SK-N-SH (cell line): ENCODE results near the gene TXNDC11. TPM values are rescaled to one million over a fixed set of nuclear protein-coding genes. Genes with fewer than 3 reads are reported as not detected.

Experiments
- CTCF ChIA-PET: fragments of 300-600, 350-600 bp; formaldehyde crosslinking; extraction: SDS; loops from one replicate; lab custom pipeline; 2021; lab: Yijun Ruan, JAX
- POLR2A ChIA-PET: fragments of 350-600 bp; sonication (Branson Sonifier 250); formaldehyde crosslinking; extraction: SDS; loops from one replicate; lab custom pipeline; 2020; ENCODE audit warnings: antibody characterized with exemption, inconsistent platforms; lab: Yijun Ruan, JAX
- DNase-seq: peaks from one replicate; pipeline ENCODE4 v3.0.0; 2012
- H2AFZ ChIP-seq: fragments of 200-600 bp; sonication (generic); 2 replicates; pipeline ENCODE4 v1.8.1; 2016; ENCODE audit warnings: antibody characterized with exemption, mild to moderate bottlenecking, low read depth
- H3F3A ChIP-seq: fragments of 200-600 bp; sonication (generic); replicated peaks from 2 replicates; pipeline ENCODE3; 2016; ENCODE audit warnings: antibody characterized with exemption, mild to moderate bottlenecking; ENCODE audit not compliant: insufficient read depth
- H3K27ac ChIP-seq, 2 experiments: fragments of 200-500 bp in 1 of 2; fragments of 200-600 bp in 1 of 2; sonication (Bioruptor generic) in 1 of 2; sonication (generic), shearing (Covaris generic) in 1 of 2; 2 replicates each; pipeline versions ENCODE4 v1.5.1 to v1.6.1; 2014 to 2016; ENCODE audit warnings: low read depth in 2 of 2, inconsistent platforms in 1 of 2, low read length in 1 of 2, mild to moderate bottlenecking in 1 of 2, mixed read lengths in 1 of 2
- H3K27me3 ChIP-seq: fragments of 200-600 bp; sonication (generic), shearing (Covaris generic); 2 replicates; pipeline ENCODE4 v1.6.1; 2016; ENCODE audit warnings: mixed run types; ENCODE audit not compliant: insufficient read depth
- H3K36me3 ChIP-seq, 2 experiments: fragments of 200-500 bp in 1 of 2; fragments of 200-600 bp in 1 of 2; sonication (Bioruptor generic) in 1 of 2; sonication (generic) in 1 of 2; replicated peaks in 1 of 2; 2 replicates each; pipeline versions ENCODE3 to v1.5.1; 2014 to 2016; ENCODE audit warnings: low read length in 1 of 2, mild to moderate bottlenecking in 1 of 2; ENCODE audit not compliant: insufficient read depth in 2 of 2, control insufficient read depth in 1 of 2
- H3K4me1 ChIP-seq, 2 experiments: fragments of 200-500 bp in 1 of 2; fragments of 200-600 bp in 1 of 2; sonication (Bioruptor generic) in 1 of 2; sonication (generic), shearing (Covaris generic) in 1 of 2; 2 replicates each; pipeline versions ENCODE4 v1.5.1 to v1.6.1; 2014 to 2016; ENCODE audit warnings: low read depth in 1 of 2, low read length in 1 of 2, mixed run types in 1 of 2; ENCODE audit not compliant: insufficient read depth in 2 of 2, control insufficient read depth in 1 of 2
- H3K4me2 ChIP-seq: fragments of 200-600 bp; sonication (generic), shearing (Covaris generic); 2 replicates; pipeline ENCODE4 v1.6.1; 2017; ENCODE audit warnings: mixed run types
- H3K4me3 ChIP-seq, 2 experiments: fragments of 200-500 bp in 1 of 2; fragments of 200-600 bp in 1 of 2; sonication (Bioruptor generic) in 1 of 2; sonication (generic), shearing (Covaris generic) in 1 of 2; 2 replicates each; pipeline versions ENCODE4 v1.5.1 to v1.8.1; 2014 to 2016; ENCODE audit warnings: low read depth in 2 of 2, inconsistent platforms in 1 of 2, low read length in 1 of 2, mild to moderate bottlenecking in 1 of 2, mixed read lengths in 1 of 2, moderate library complexity in 1 of 2
- H3K79me2 ChIP-seq: fragments of 200-600 bp; sonication (generic); 2 replicates; pipeline ENCODE4 v1.8.1; 2017; ENCODE audit warnings: mild to moderate bottlenecking; ENCODE audit not compliant: insufficient read depth
- H3K9ac ChIP-seq: fragments of 200-600 bp; sonication (generic); 2 replicates; pipeline ENCODE4 v1.6.1; 2017; ENCODE audit warnings: mixed run types
- H3K9me2 ChIP-seq: fragments of 200-600 bp; sonication (generic); 2 replicates; pipeline ENCODE4 v1.6.1; 2017; ENCODE audit warnings: mixed run types
- H3K9me3 ChIP-seq: fragments of 200-600 bp; sonication (generic); 2 replicates; pipeline ENCODE4 v1.6.1; 2017; ENCODE audit warnings: mixed run types, mild to moderate bottlenecking, moderate library complexity
- H4K20me1 ChIP-seq: fragments of 200-600 bp; sonication (generic); 2 replicates; pipeline ENCODE4 v1.6.1; 2017; ENCODE audit warnings: mild to moderate bottlenecking, mixed run types; ENCODE audit not compliant: insufficient read depth
- FOSL2 ChIP-seq: IDR thresholded peaks from 2 replicates; pipeline ENCODE4 v1.4.0; 2012; ENCODE audit warnings: low read depth, mild to moderate bottlenecking, moderate library complexity, borderline replicate concordance
- FOXJ3 ChIP-seq: sonication (generic); formaldehyde crosslinking; IDR thresholded peaks from 2 replicates; pipeline ENCODE4 v1.5.1; 2020; ENCODE audit warnings: mild to moderate bottlenecking, missing genetic modification reagents
- FOXM1 ChIP-seq: IDR thresholded peaks from 2 replicates; pipeline ENCODE4 v1.4.0; 2012; ENCODE audit warnings: low read depth, mild to moderate bottlenecking
- IRF3 ChIP-seq: fragments of 150-350 bp; IDR thresholded peaks from 2 replicates; pipeline ENCODE4 v1.6.1; 2016; ENCODE audit warnings: mild to moderate bottlenecking, low read depth, low read length
- MXI1 ChIP-seq: IDR thresholded peaks from 2 replicates; pipeline ENCODE4 v1.6.1; 2012; ENCODE audit warnings: mild to moderate bottlenecking, low read depth, low read length, improper control_type of control experiment
- POLR2AphosphoS5 ChIP-seq: IDR thresholded peaks from 2 replicates; pipeline ENCODE4 v1.6.1; 2012; ENCODE audit warnings: low read depth, low read length
- RXRA ChIP-seq: IDR thresholded peaks from 2 replicates; pipeline ENCODE4 v1.4.0; 2012; ENCODE audit warnings: low read depth, mild to moderate bottlenecking, borderline replicate concordance
- SMC3 ChIP-seq: IDR thresholded peaks from 2 replicates; pipeline ENCODE4 v1.6.1; 2012; ENCODE audit warnings: low read depth, low read length, improper control_type of control experiment
- TEAD4 ChIP-seq: IDR thresholded peaks from 2 replicates; pipeline ENCODE4 v1.4.0; 2012; ENCODE audit warnings: mild to moderate bottlenecking, borderline replicate concordance; ENCODE audit not compliant: insufficient read depth
- USF2 ChIP-seq: fragments of 150-350 bp; IDR thresholded peaks from 2 replicates; pipeline ENCODE4 v1.6.1; 2017; ENCODE audit warnings: antibody characterized with exemption, low read length, low read depth, borderline replicate concordance
- ZBTB33 ChIP-seq: IDR thresholded peaks from 2 replicates; pipeline ENCODE4 v1.4.0; 2012; ENCODE audit warnings: low read depth, borderline replicate concordance
- WGBS: methylation state at CpG from one replicate; pipeline ENCODE4 v1.1.6; 2017; ENCODE audit warnings: low lambda C conversion rate; 5-methylcytosine and 5-hydroxymethylcytosine counted together
- polyA plus RNA-seq, 3 experiments: library from polyadenylated mRNA; depleted of rRNA; stranded (reverse); fragments of >200 nt; gene quantifications; 2 replicates each; pipeline ENCODE4 v1.2.3, GENCODE V29; 2012
- TF ChIP-seq, protein P1 (sequence below): fragments of 200-600 bp; sonication (generic); IDR thresholded peaks from 2 replicates; pipeline ENCODE4 v1.6.1; 2017; ENCODE audit warnings: antibody characterized with exemption, mild to moderate bottlenecking, moderate library complexity
- TF ChIP-seq, protein P2 (sequence below): IDR thresholded peaks from 2 replicates; pipeline ENCODE4 v1.4.0; 2012; ENCODE audit warnings: low read depth

TXNDC11 gene
- polyA plus RNA-seq, 1 of the 3 experiments (the other 2 are of a cell fraction), result 37.0 TPM

DNA sequence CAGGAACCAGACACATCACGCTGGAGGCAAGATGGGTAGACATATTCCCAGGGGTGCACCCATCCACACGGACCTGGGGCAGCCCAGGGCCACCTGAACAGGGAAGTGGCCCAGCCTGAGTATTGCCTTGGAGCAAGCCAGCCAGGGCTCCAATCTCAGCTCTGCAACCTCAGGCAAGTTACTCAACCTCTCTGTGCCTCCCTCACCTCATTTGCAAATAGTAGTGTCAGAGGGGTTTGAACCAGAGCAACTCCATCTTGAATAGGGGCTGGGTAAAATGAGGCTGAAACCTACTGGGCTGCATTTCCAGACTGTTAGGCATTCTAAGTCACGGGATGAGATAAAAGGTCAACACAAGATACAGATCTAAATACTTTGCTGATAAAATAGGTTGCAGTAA is 109.5 kb downstream of the TXNDC11 start:
- 75% methylated on average over 1 of the region's 3 CpGs for WGBS
- peak overlapping the region; percentile 58; the same call in 1 of the 2 replicates for H2AFZ ChIP-seq
- TF ChIP-seq USF2 (no peak), POLR2AphosphoS5 (no peak), SMC3 (no peak), FOXJ3 (CRISPR knock-in tag) (no peak), FOSL2 (no peak)
- TF ChIP-seq, protein P1, sequence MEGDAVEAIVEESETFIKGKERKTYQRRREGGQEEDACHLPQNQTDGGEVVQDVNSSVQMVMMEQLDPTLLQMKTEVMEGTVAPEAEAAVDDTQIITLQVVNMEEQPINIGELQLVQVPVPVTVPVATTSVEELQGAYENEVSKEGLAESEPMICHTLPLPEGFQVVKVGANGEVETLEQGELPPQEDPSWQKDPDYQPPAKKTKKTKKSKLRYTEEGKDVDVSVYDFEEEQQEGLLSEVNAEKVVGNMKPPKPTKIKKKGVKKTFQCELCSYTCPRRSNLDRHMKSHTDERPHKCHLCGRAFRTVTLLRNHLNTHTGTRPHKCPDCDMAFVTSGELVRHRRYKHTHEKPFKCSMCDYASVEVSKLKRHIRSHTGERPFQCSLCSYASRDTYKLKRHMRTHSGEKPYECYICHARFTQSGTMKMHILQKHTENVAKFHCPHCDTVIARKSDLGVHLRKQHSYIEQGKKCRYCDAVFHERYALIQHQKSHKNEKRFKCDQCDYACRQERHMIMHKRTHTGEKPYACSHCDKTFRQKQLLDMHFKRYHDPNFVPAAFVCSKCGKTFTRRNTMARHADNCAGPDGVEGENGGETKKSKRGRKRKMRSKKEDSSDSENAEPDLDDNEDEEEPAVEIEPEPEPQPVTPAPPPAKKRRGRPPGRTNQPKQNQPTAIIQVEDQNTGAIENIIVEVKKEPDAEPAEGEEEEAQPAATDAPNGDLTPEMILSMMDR, result no peak
- TF ChIP-seq, all 33 proteins: peak for 0
- H3K79me2 ChIP-seq, result no peaks in the 10 kb centered on the region
- ChIA-PET POLR2A (no interaction called here), CTCF (no interaction called here)
- H3K9me2 ChIP-seq, result no peaks in the 10 kb centered on the region
- H3K4me1 ChIP-seq, result peaks cover 0 to 6% of the 10 kb centered on the region in 2 experiments; a peak in 1 of 4 replicates
- H4K20me1 ChIP-seq, result no peaks in the 10 kb centered on the region
- H3F3A ChIP-seq, result no peaks in the 10 kb centered on the region
- no peaks in the 10 kb centered on the region for H3K9me3 ChIP-seq
- H3K4me2 ChIP-seq, result no peak overlapping the region
- H3K27me3 ChIP-seq, result no peaks in the 10 kb centered on the region
- H3K4me3 ChIP-seq, result no peak overlapping the region
- DNase-seq, result no peak
- no peaks in the 10 kb centered on the region for H3K36me3 ChIP-seq
- no peak overlapping the region for H3K27ac ChIP-seq
- no peak overlapping the region for H3K9ac ChIP-seq

- Histone ChIP-seq H4K20me1 (no peaks in the 10 kb centered on the region), H3K79me2 (no peaks in the 10 kb centered on the region), H3K9ac (no peak overlapping the region), H3K36me3 (no peaks in the 10 kb centered on the region), H3K9me2 (no peaks in the 10 kb centered on the region), H3K4me1 (peaks cover 0 to 6% of the 10 kb centered on the region in 2 experiments; a peak in 1 of 4 replicates), H3F3A (no peaks in the 10 kb centered on the region), H3K27me3 (no peaks in the 10 kb centered on the region), H3K27ac (no peak overlapping the region), H3K4me3 (no peak overlapping the region), H3K9me3 (no peaks in the 10 kb centered on the region), H2AFZ (peak overlapping the region; percentile 58; the same call in 1 of the 2 replicates), H3K4me2 (no peak overlapping the region)
- TF ChIP-seq TEAD4 (0 out of 2 replicates have a peak, but pooled peaks have one; percentile 26), POLR2AphosphoS5 (no peak)
- ChIA-PET CTCF (interaction anchor here (1.3 kb wide), 1 partner anchor 236 kb away, joined by 3 read pairs; no protein-coding TSS in a partner anchor), POLR2A (no interaction called here)
- 59% methylated on average over 8 of the region's 15 CpGs for WGBS
- no peak for DNase-seq
Observed at GRCh38 chr16:11632455-11632939, 110.2 kb downstream of the TXNDC11 start.

GRCh38 chr16:11631214-11631613 is 111.4 kb downstream of the TXNDC11 start:
- POLR2A ChIA-PET, result interaction anchor here (0.5 kb wide), 1 partner anchor 57 kb away, joined by 3 read pairs; no protein-coding TSS in a partner anchor
- Histone ChIP-seq H3F3A (no peaks in the 10 kb centered on the region), H3K4me1 (peaks cover 0 to 6% of the 10 kb centered on the region in 2 experiments; a peak in 1 of 4 replicates)
- no peak for TF ChIP-seq ZBTB33
- TF ChIP-seq, protein P2, sequence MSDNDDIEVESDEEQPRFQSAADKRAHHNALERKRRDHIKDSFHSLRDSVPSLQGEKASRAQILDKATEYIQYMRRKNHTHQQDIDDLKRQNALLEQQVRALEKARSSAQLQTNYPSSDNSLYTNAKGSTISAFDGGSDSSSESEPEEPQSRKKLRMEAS, result no peak
- no peak for TF ChIP-seq USF2
- TF ChIP-seq IRF3, result no peak
- TF ChIP-seq FOXM1, result no peak
- TF ChIP-seq RXRA, result no peak
- TF ChIP-seq MXI1, result no peak

More at GRCh38 chr16:11631214-11631613, 111.4 kb downstream of the TXNDC11 start:
- Histone ChIP-seq H3K27ac (no peak overlapping the region), H3K36me3 (no peaks in the 10 kb centered on the region), H3K79me2 (no peaks in the 10 kb centered on the region), H4K20me1 (no peaks in the 10 kb centered on the region), H3K4me2 (no peak overlapping the region), H3K4me3 (no peak overlapping the region), H3K9ac (no peak overlapping the region), H3K9me3 (no peaks in the 10 kb centered on the region), H3K9me2 (no peaks in the 10 kb centered on the region), H3K27me3 (no peaks in the 10 kb centered on the region), H2AFZ (no peak overlapping the region)
- CTCF ChIA-PET, result interaction anchor here (1.6 to 2.0 kb wide), 2 partner anchors 9 to 224 kb away, joined by 4 to 5 read pairs; no protein-coding TSS in a partner anchor
- 91% methylated on average over 7 of the region's 7 CpGs for WGBS
- no peak for DNase-seq
